Endothelial cell of umbilical vein (primary cell): ENCODE results near the gene C3orf85. TPM values are rescaled to one million over a fixed set of nuclear protein-coding genes. Genes with fewer than 3 reads are reported as not detected.

Experiments used
- BruUV-seq: library from RNA; stranded (reverse); fragments of 400-500 nt; replicated peaks from 2 replicates; lab custom pipeline; 2021; lab: Mats Ljungman, UMichigan
- CTCF ChIA-PET: fragments of 300-600, 350-600 bp; sonication (Branson Sonifier 250); formaldehyde crosslinking; loops from one replicate; lab custom pipeline; 2021; ENCODE audit warnings: antibody characterized with exemption, inconsistent platforms; lab: Charles Lee
- POLR2A ChIA-PET: fragments of 300-600, 350-600 bp; sonication (Branson Sonifier 250); formaldehyde crosslinking; loops from one replicate; lab custom pipeline; 2021; ENCODE audit warnings: antibody characterized with exemption, inconsistent platforms; lab: Charles Lee
- DNase-seq: peaks from one replicate; pipeline ENCODE4 v3.0.0-alpha.2; 2011; ENCODE audit warnings: low read depth, low spot score
- FAIRE-seq: peaks from 2 replicates; lab custom pipeline; 2011; peaks lifted over from hg19 to GRCh38; lab: Jason Lieb, UNC
- H2AFZ ChIP-seq: 2 replicates; pipeline ENCODE4 v1.6.0; 2012; ENCODE audit warnings: low read depth, low read length, control low read depth, inconsistent platforms
- H3K27ac ChIP-seq: 2 replicates; pipeline ENCODE4 v1.5.1; 2011; ENCODE audit warnings: low read depth, mild to moderate bottlenecking, control low read depth, low read length, moderate library complexity; ENCODE audit not compliant: insufficient read depth
- H3K27me3 ChIP-seq, 2 experiments: 2 replicates each; pipeline versions ENCODE4 v1.6.0 to v1.6.1; 2011; ENCODE audit warnings: low read length in 2 of 2, mixed read lengths in 1 of 2; ENCODE audit not compliant: control insufficient read depth in 2 of 2, insufficient read depth in 2 of 2
- H3K36me3 ChIP-seq, 2 experiments: 2 replicates in 1 of 2; 3 replicates in 1 of 2; pipeline ENCODE4 v1.5.1; 2011; ENCODE audit warnings: low read length in 2 of 2, mild to moderate bottlenecking in 1 of 2, moderate library complexity in 1 of 2; ENCODE audit not compliant: control insufficient read depth in 2 of 2, insufficient read depth in 2 of 2; ENCODE audit errors: extremely low read depth in 1 of 2
- H3K4me1 ChIP-seq: 3 replicates; pipeline ENCODE4 v1.5.1; 2011; ENCODE audit warnings: mild to moderate bottlenecking, low read length; ENCODE audit not compliant: control insufficient read depth, insufficient read depth; ENCODE audit errors: extremely low read depth
- H3K4me2 ChIP-seq: 2 replicates; pipeline ENCODE4 v1.6.1; 2011; ENCODE audit warnings: low read length, control low read depth, mixed read lengths; ENCODE audit not compliant: insufficient read depth
- H3K4me3 ChIP-seq, 3 experiments: fragments of 200-600 bp in 1 of 3; sonication (generic), shearing (Covaris generic) in 1 of 3; replicated peaks in 1 of 3; 2 replicates each; pipeline ENCODE4 v1.5.1; 2011 to 2016; ENCODE audit warnings: control low read depth in 3 of 3, low read length in 3 of 3, mild to moderate bottlenecking in 2 of 3, inconsistent platforms in 1 of 3, low read depth in 1 of 3, moderate library complexity in 1 of 3; ENCODE audit not compliant: insufficient read depth in 1 of 3
- H3K79me2 ChIP-seq: 2 replicates; pipeline ENCODE4 v1.6.0; 2012; ENCODE audit warnings: low read length, inconsistent platforms; ENCODE audit not compliant: control insufficient read depth, insufficient read depth
- H3K9ac ChIP-seq: replicated peaks from 2 replicates; pipeline ENCODE3; 2011; ENCODE audit warnings: low read length, control low read depth; ENCODE audit not compliant: insufficient read depth; ENCODE audit errors: extremely low read depth
- H3K9me1 ChIP-seq: replicated peaks from 3 replicates; pipeline ENCODE4 v1.6.0; 2011; ENCODE audit warnings: mild to moderate bottlenecking, low read length; ENCODE audit not compliant: control insufficient read depth, insufficient read depth; ENCODE audit errors: extremely low read depth
- H3K9me3 ChIP-seq: replicated peaks from 2 replicates; pipeline ENCODE4 v1.5.1; 2012; ENCODE audit warnings: low read length, inconsistent platforms; ENCODE audit not compliant: control insufficient read depth, insufficient read depth
- H4K20me1 ChIP-seq: replicated peaks from 2 replicates; pipeline ENCODE3; 2011; ENCODE audit warnings: mild to moderate bottlenecking, low read length; ENCODE audit not compliant: control insufficient read depth, insufficient read depth; ENCODE audit errors: extremely low read depth
- EZH2 ChIP-seq: IDR thresholded peaks from 2 replicates; pipeline ENCODE4 v1.6.1; 2012; ENCODE audit warnings: borderline replicate concordance, low read depth, mild to moderate bottlenecking, moderate library complexity, low read length, inconsistent platforms; ENCODE audit not compliant: severe bottlenecking
- FOS ChIP-seq: IDR thresholded peaks from 2 replicates; pipeline ENCODE4 v1.6.1; 2011; ENCODE audit warnings: mild to moderate bottlenecking, low read length, moderate library complexity, borderline replicate concordance; ENCODE audit not compliant: insufficient read depth
- MYC ChIP-seq: IDR thresholded peaks from one replicate; pipeline ENCODE4 v1.6.1; 2011; ENCODE audit warnings: mild to moderate bottlenecking, low read depth, low read length
- dilution Hi-C: fragments of 300-500 bp; cut with MboI; formaldehyde crosslinking; loops from one replicate; pipeline ENCODE4 v1.15.0; 2019; ENCODE audit warnings: low sequenced_read_pairs; ENCODE audit not compliant: extremely low pct_ligation_motif_present
- intact Hi-C: fragments of 100-400 bp; cut with micrococcal nuclease; formaldehyde crosslinking; loops from one replicate; pipeline ENCODE4 v1.10.0; 2022
- polyA plus RNA-seq, 4 experiments: library from polyadenylated mRNA; depleted of rRNA in 3 of 4; stranded (reverse) in 3 of 4; unstranded in 1 of 4; fragments of >200 nt; gene quantifications; 2 replicates each; pipeline versions ENCODE4 v1.2.1 to v1.2.3, GENCODE V29; 2011 to 2012; ENCODE audit warnings: missing spikeins in 1 of 4
- total RNA-seq: library from RNA; stranded (reverse); gene quantifications from 2 replicates; pipeline ENCODE4 v1.2.3, GENCODE V29; 2021
- TF ChIP-seq, protein P1 (sequence below), 2 donors: IDR thresholded peaks; 1 replicate in 1 of 2; 2 replicates in 1 of 2; pipeline ENCODE4 v1.5.1; 2011; ENCODE audit warnings: low read length in 2 of 2, mild to moderate bottlenecking in 2 of 2, moderate library complexity in 2 of 2, control low read depth in 1 of 2, inconsistent platforms in 1 of 2, low read depth in 1 of 2; ENCODE audit not compliant: insufficient read depth in 1 of 2; ENCODE audit errors: extremely low read depth in 1 of 2

Gene C3orf85
- total and polyA plus RNA-seq, 2 donors (not counting 3 experiments of a cell fraction or from before 2014, with no cell fraction given) = not detected

DNA sequence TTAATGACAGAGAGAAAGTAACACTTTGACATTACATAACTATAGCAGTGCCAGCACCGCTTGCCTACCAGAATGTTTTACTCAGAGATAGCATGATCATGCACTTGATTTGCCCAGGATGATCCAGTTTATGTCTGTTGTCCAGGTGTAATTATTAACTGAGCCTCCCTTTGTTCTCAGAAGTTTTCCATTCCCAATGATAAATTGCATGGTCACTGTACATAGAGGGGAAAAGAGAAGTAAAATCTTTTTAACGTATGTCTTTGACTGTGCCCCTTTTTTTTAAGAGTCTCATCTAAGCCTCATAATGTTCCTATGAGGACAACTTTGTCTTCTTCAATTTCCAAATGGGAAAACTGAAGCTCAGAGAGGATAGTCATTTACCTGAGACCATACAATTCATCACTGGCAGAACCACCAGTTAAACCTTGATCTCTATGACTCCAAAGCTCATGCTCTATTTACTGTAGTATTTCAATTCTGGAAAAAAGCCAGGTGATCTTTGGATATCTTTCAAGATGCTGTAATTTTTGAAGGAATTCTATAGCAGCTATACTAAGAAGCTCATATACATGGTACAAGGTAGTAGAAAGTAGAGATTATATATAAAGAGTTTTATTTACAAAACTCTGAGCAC, 25.1 kb downstream of the C3orf85 start:
- Histone ChIP-seq H3K9me3 (no peaks in the 10 kb centered on the region), H3K9me1 (no peaks in the 10 kb centered on the region), H3K4me1 (no peaks in the 10 kb centered on the region), H3K4me2 (no peak overlapping the region), H3K79me2 (no peaks in the 10 kb centered on the region), H3K27ac (no peak overlapping the region), H3K27me3 (no peaks in the 10 kb centered on the region), H3K36me3 (no peaks in the 10 kb centered on the region), H4K20me1 (no peaks in the 10 kb centered on the region), H3K9ac (no peak overlapping the region), H2AFZ (no peak overlapping the region), H3K4me3 (no peak overlapping the region)
- DNase-seq = no peak
- TF ChIP-seq, protein P1, sequence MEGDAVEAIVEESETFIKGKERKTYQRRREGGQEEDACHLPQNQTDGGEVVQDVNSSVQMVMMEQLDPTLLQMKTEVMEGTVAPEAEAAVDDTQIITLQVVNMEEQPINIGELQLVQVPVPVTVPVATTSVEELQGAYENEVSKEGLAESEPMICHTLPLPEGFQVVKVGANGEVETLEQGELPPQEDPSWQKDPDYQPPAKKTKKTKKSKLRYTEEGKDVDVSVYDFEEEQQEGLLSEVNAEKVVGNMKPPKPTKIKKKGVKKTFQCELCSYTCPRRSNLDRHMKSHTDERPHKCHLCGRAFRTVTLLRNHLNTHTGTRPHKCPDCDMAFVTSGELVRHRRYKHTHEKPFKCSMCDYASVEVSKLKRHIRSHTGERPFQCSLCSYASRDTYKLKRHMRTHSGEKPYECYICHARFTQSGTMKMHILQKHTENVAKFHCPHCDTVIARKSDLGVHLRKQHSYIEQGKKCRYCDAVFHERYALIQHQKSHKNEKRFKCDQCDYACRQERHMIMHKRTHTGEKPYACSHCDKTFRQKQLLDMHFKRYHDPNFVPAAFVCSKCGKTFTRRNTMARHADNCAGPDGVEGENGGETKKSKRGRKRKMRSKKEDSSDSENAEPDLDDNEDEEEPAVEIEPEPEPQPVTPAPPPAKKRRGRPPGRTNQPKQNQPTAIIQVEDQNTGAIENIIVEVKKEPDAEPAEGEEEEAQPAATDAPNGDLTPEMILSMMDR (IDR thresholded peaks at IDR 0.05; ENCODE audit: extremely low read depth in 1 of 2, insufficient read depth in 1 of 2, low read depth in 1 of 2, low read length in 2 of 2) = no peak
- ChIA-PET CTCF (no interaction called here), POLR2A (no interaction called here)
- no TSS peak for BruUV-seq
- FAIRE-seq = no peak
- intact Hi-C loops = no loop called here
- dilution Hi-C loops = no loop called here

DNA sequence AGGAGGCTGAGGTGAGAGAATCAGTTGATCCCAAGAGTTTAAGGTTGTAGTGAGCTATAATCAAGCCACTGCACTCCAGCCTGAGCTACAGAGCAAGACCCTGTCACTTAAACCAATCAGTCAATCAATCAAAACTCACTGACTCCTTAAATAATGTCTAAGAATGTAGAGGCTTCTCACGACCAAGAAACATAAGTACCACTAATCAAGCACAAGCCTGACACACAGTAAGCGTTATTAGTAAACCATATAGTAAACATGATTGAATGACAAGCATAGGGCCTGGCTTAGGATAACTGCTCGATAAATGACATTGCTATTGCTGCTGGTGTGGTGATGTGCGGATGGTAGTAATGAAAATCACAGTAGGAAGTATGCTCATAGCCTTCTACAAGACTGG, 29.4 kb downstream of the C3orf85 start:
- dilution Hi-C loops = no loop called here
- ChIA-PET POLR2A (no interaction called here), CTCF (no interaction called here)
- DNase-seq (no peak), FAIRE-seq (no peak)
- BruUV-seq = no TSS peak
- H2AFZ ChIP-seq = no peak overlapping the region
- no peak overlapping the region for H3K27ac ChIP-seq
- H3K27me3 ChIP-seq = no peaks in the 10 kb centered on the region
- no peaks in the 10 kb centered on the region for H3K4me1 ChIP-seq
- no peak overlapping the region for H3K4me3 ChIP-seq
- no peaks in the 10 kb centered on the region for H3K36me3 ChIP-seq
- no peaks in the 10 kb centered on the region for H4K20me1 ChIP-seq
- H3K9ac ChIP-seq = no peak overlapping the region
- TF ChIP-seq, protein P1 (IDR thresholded peaks at IDR 0.05; ENCODE audit: extremely low read depth in 1 of 2, insufficient read depth in 1 of 2, low read depth in 1 of 2, low read length in 2 of 2) = no peak
- TF ChIP-seq EZH2 (no peak), FOS (no peak), MYC (no peak)
- no peak overlapping the region for H3K4me2 ChIP-seq
- intact Hi-C loops = no loop called here
- no peaks in the 10 kb centered on the region for H3K9me1 ChIP-seq
- no peaks in the 10 kb centered on the region for H3K79me2 ChIP-seq
- no peaks in the 10 kb centered on the region for H3K9me3 ChIP-seq
